ENCODE data around the gene ACSF3. TPM values are rescaled to one million over a fixed set of nuclear protein-coding genes. Genes with fewer than 3 reads are reported as not detected.

Gene ACSF3
- total RNA-seq, 4 donors from 2014 or later, result 94.6 to 120 (median 108) TPM

DNA sequence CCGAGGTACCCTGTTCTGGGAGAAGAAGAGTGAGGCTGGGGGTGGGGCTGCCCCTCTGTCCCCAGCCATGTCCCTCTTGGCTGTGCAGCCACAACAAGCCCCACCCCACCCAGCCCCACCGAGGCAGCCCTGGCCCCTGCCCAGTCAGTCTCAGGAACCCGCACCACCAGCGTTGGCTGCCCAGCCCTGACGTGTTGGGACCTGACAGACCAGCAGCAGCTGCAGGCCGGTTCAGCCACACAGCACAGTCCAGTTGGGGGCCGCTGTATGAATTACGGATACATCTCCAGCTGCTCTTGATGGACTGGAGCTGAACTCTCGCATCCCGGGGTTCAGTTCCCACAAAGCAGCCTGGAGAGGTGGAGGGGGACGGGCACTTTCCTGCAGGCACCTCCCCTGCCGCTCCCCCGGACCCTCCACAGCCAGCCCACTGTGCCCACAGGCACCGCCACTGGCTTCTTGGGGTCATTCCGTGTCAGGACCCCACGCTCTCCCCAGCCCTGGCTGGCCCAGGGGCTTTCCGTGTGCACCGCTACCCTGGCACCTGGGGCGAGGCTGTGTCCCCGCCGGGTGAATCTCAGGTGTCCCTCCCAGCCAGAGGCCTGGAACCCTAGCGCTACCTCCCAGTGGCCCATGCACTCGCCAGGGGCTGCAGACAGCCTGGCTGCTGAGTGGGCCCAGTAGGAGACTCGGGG lies 84.9 kb downstream of the ACSF3 start:
- DNase-seq, result no peak
- no peaks in the 10 kb centered on the region for H3K27me3 ChIP-seq
- TF ChIP-seq, protein P1, sequence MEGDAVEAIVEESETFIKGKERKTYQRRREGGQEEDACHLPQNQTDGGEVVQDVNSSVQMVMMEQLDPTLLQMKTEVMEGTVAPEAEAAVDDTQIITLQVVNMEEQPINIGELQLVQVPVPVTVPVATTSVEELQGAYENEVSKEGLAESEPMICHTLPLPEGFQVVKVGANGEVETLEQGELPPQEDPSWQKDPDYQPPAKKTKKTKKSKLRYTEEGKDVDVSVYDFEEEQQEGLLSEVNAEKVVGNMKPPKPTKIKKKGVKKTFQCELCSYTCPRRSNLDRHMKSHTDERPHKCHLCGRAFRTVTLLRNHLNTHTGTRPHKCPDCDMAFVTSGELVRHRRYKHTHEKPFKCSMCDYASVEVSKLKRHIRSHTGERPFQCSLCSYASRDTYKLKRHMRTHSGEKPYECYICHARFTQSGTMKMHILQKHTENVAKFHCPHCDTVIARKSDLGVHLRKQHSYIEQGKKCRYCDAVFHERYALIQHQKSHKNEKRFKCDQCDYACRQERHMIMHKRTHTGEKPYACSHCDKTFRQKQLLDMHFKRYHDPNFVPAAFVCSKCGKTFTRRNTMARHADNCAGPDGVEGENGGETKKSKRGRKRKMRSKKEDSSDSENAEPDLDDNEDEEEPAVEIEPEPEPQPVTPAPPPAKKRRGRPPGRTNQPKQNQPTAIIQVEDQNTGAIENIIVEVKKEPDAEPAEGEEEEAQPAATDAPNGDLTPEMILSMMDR (IDR thresholded peaks at IDR 0.05), result no peak
- TF ChIP-seq POLR2A (IDR thresholded peaks at IDR 0.05), result no peak

DNA sequence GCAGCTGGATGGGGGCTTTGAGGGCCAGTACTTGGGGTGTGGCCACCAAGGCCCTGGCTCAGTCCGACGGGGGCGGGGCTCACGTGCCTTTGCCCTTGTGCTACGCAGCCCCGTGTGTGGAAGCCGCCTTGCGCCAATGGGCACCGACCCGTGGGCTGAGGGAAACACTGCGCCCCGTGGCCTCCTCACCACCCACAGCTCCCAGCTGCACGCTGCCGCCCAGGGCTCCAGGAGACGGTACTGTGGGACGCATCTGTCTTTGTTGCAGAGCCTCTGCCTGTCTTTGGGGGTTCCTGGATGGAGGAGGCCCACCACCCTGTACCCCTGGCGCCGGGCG lies 85.5 kb downstream of the ACSF3 start:
- no peak overlapping the region for H3K4me3 ChIP-seq
- no peaks in the 10 kb centered on the region for H3K27me3 ChIP-seq
- H3K4me1 ChIP-seq, result no peaks in the 10 kb centered on the region
- no peak for DNase-seq
- no peaks in the 10 kb centered on the region for H3K36me3 ChIP-seq
- no peak overlapping the region for H3K27ac ChIP-seq
- no peaks in the 10 kb centered on the region for H3K9me3 ChIP-seq
- TF ChIP-seq, protein P1 (IDR thresholded peaks at IDR 0.05), result no peak
- TF ChIP-seq POLR2A (IDR thresholded peaks at IDR 0.05), result no peak

More for the DNA sequence above, 84.9 kb downstream of the ACSF3 start:
- H3K4me3 ChIP-seq, result no peak overlapping the region
- H3K36me3 ChIP-seq, result no peaks in the 10 kb centered on the region
- no peaks in the 10 kb centered on the region for H3K4me1 ChIP-seq
- no peak overlapping the region for H3K27ac ChIP-seq
- no peaks in the 10 kb centered on the region for H3K9me3 ChIP-seq

DNA sequence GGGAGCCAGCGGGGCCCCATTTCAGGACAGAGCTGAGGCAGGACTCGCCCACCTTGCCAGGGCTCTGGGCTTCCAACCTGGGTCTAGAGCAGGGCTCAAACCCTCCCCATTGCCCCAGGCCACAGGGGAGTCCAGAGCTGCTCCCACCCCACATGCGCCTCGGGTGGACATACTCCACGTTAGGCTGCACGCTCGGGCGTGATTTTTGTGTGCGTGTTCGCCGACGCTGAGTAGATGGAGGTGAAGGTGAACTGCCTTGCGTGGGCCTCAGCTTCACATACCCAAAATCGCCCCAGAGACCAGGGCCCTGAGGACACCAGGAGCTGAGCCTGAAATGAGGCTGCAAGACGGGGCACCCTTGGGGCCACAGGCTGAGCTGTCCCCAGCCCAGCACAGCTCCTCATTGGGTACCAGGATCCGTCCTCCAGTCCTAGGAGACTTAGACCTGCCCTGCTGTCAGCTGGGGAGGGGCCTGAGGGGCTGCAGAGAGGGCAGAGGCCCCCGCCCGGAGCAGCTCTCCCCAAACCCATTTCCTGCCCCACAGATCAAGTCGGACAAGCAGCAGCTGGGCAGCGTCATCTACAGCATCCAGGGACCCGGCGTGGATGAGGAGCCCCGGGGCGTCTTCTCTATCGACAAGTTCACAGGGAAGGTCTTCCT lies 86.1 kb downstream of the ACSF3 start:
- no peak for DNase-seq
- H3K27ac ChIP-seq, result no peak overlapping the region
- TF ChIP-seq, protein P1 (IDR thresholded peaks at IDR 0.05), result no peak
- TF ChIP-seq POLR2A (IDR thresholded peaks at IDR 0.05), result no peak
- H3K36me3 ChIP-seq, result no peaks in the 10 kb centered on the region
- H3K4me1 ChIP-seq, result no peaks in the 10 kb centered on the region
- no peaks in the 10 kb centered on the region for H3K9me3 ChIP-seq
- H3K27me3 ChIP-seq, result no peaks in the 10 kb centered on the region
- H3K4me3 ChIP-seq, result no peak overlapping the region

DNA sequence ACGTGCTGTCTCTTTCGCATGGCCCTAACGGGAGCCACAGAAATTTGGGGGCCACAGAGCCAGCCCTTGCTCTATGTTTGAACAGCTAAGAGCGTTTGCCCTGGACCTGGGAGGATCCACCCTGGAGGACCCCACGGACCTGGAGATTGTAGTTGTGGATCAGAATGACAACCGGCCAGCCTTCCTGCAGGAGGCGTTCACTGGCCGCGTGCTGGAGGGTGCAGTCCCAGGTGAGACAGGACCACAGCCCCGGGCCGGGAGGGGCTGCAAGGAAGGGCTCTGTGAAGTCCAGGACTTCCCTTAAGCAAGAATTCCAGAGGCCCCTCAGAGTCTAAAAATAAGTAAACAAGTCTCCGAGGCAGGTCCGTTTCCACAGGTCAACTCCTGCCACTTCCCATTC lies 89.8 kb downstream of the ACSF3 start:
- Histone ChIP-seq H3K36me3 (no peaks in the 10 kb centered on the region), H3K4me3 (no peak overlapping the region), H3K27me3 (no peaks in the 10 kb centered on the region), H3K4me1 (no peaks in the 10 kb centered on the region), H3K9me3 (no peaks in the 10 kb centered on the region), H3K27ac (no peak overlapping the region)
- no peak for DNase-seq
- no peak for TF ChIP-seq POLR2A (IDR thresholded peaks at IDR 0.05)
- TF ChIP-seq, protein P1 (IDR thresholded peaks at IDR 0.05), result no peak

DNA sequence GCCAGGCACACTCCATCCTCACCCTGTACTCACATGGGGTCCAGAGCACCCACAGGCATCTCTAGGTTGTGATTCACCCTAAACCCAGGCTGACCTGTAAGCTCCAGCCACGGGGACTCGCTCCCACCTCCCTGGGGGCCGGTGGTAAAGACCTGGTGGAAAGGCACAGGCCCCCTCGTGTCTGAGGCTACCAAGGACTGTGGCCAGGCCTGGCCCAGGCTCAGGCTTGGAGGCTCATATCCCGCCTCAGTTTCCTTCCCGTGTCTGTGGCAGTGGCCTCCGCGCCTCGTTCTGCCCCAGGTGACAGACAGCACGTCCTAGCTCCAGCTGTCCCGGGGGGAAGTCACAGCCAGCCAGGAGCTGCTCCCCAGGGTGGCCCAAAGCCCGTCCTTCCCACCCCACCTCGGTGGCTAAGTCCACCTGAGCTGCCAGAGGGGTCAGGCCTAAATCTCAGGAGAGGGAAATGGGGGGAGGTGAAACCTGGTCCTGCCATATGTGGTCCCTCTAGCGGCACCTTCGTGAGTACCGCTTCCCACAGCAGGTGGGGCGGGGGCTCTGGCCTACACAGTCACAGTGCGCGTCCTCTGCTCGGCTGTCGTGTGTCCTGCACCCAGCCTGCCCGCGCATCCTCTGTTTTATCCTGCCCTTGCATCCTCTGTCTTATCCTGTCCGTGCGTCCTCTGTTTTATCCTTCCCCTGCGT lies 90.5 kb downstream of the ACSF3 start:
- Histone ChIP-seq H3K27me3 (no peaks in the 10 kb centered on the region), H3K27ac (no peak overlapping the region), H3K4me3 (no peak overlapping the region), H3K9me3 (no peaks in the 10 kb centered on the region), H3K4me1 (no peaks in the 10 kb centered on the region), H3K36me3 (no peaks in the 10 kb centered on the region)
- TF ChIP-seq, protein P1 (IDR thresholded peaks at IDR 0.05), result no peak
- no peak for DNase-seq
